OCI-LY1 (cell line): ENCODE measurements around the gene TMEM40.

Experiments used
- CTCF ChIP-seq: fragments of 200-600 bp; sonication (generic), shearing (Covaris generic); IDR thresholded peaks from 2 replicates; pipeline ENCODE4 v1.5.1; 2017; ENCODE audit warnings: mild to moderate bottlenecking, antibody characterized with exemption, low read length, moderate library complexity, mixed read lengths
- EZH2 ChIP-seq: fragments of 200-600 bp; sonication (generic), shearing (Covaris generic); IDR thresholded peaks from 2 replicates; pipeline ENCODE4 v1.8.0; 2017; ENCODE audit warnings: borderline replicate concordance, mixed run types, mild to moderate bottlenecking, antibody characterized with exemption, low read length, moderate library complexity, mixed read lengths

DNA sequence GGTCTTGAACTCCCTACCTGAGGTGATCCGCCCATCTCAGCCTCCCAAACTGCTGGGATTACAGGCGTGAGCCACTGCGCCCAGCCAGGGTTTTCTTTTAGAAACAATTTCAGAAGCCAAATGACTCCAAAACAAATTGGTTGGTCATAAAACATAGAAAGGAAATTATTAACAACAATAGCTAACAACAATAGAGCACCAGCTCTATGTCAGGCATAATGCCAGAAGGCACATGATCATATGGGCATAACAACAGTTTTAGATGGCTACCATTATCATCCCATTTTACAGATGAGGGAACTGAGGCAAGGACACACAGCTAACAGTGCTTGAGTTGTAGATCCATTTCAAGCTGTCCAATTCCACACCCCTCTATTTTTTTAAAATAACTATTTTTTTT lies 73.0 kb downstream of the TMEM40 start:
- TF ChIP-seq CTCF (no peak), EZH2 (no peak)
